ENCODE results near the gene CTNND1.
A peak's percentile ranks its signal among the peaks of the same experiment; 100 is the strongest.

Gene CTNND1

DNA sequence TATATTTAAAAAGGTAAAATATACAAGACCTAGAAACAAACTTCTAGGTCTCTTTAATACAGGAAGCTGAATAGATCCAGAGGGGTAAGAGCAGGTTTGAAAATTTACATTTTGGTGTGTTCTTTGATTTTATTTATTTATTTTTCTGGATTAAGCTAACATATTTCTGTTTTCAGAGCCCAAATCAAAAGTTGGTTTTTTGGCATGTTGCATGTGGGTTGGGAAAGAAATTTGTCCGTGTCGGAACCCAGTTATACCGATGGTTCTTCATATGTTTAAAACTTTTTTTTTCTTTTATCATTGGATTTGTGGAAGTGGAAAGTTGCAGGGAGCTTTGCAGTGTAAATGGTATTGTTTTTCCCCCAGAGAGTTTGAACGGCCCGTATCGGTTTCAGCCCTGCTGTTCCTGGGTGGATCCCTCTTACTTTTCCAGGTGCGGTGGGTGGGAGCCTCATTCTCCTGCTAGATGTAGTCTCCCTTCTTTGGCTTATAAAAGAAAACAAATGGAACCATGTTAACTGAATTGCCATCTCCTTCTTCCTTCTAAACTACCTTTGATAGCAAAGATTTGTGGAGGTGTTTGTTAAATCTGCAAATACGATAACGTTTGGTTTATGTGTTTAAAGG, 746 bp downstream of the CTNND1 start:
- peak; percentile 67 for DNase-seq (ENCODE audit: low spot score)

GRCh38 chr11:57763568-57763967, 2.0 kb downstream of the CTNND1 start:
- DNase-seq (ENCODE audit: low spot score) = peak; percentile 63

DNA sequence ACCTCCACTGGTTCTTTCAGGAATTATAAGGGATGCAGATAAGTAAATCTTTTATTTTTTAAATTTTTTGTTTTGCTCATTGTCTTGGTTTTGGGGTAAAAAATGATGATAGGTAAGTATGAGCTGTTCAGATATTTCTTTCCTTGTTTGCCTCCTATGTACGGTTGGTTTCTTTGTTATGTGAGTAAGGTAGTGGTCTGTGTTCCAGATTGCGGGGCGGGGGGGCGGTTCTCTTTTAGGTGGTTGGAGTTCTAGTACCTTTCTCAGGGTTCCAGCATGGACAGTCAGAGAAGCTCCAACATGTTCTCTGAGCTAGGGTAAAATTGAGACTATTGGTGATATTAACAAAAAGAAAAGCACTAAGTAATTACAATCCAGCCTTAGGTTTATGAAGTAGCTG, 2.4 kb downstream of the CTNND1 start:
- no peak for DNase-seq (ENCODE audit: low spot score)

GRCh38 chr11:57764566-57764965, 3.0 kb downstream of the CTNND1 start:
- DNase-seq (ENCODE audit: low spot score) = no peak

- DNase-seq (ENCODE audit: low spot score) = no peak
Observed at GRCh38 chr11:57764972-57765371, 3.4 kb downstream of the CTNND1 start.

- no peak for DNase-seq (ENCODE audit: low spot score)
Observed at GRCh38 chr11:57770793-57771192, 9.2 kb downstream of the CTNND1 start.

- DNase-seq (ENCODE audit: low spot score) = no peak
Observed at GRCh38 chr11:57771365-57771764, 9.8 kb downstream of the CTNND1 start.

GRCh38 chr11:57772562-57772961, 11.0 kb downstream of the CTNND1 start:
- DNase-seq (ENCODE audit: low spot score) = no peak

GRCh38 chr11:57773026-57773598, 11.5 kb downstream of the CTNND1 start:
- DNase-seq (ENCODE audit: low spot score) = no peak

DNA sequence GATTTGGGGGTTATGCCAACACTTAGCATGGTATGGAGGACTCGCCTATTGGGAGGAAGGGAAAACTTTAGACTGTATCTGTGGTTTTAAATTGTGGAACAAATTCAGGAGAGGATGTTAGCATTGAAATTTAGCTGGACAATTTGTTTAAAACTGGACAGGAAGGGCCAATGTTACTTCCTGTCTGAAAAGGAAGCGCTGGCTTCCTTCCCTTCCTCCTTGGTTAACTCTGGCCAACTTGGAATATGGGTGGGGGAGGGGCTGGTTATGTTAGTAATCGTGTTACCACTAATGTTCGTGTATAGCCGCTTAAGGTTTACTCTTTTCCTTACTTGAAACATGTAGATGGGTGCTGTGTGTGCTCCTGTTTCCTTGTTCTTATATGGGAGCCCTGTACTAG, 13.9 kb downstream of the CTNND1 start:
- DNase-seq (ENCODE audit: low spot score) = no peak

DNA sequence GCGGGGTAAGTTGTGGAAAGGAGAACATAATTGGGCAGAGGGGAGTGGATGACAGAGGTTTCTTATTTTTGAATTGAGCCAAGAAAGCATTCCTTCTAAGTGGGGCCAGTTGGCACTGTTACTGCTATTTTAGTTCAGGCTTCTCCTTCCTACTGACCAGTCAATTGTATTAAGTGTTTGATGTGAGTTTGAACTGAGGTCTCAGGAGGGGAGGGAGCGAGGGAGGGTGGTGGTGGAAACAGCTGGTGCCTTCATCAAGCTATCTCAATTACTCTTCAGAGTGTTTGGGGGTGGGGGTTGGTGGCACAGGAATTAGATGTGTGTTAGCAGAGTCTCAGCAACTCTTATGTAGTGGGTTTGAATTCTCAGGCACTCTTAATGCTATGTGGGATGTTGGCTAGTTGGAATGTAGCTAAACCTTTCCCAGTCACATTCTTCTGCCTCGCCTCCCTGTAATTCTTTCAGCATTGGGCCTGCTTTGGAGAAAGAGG, 14.5 kb downstream of the CTNND1 start:
- DNase-seq (ENCODE audit: low spot score) = no peak

DNA sequence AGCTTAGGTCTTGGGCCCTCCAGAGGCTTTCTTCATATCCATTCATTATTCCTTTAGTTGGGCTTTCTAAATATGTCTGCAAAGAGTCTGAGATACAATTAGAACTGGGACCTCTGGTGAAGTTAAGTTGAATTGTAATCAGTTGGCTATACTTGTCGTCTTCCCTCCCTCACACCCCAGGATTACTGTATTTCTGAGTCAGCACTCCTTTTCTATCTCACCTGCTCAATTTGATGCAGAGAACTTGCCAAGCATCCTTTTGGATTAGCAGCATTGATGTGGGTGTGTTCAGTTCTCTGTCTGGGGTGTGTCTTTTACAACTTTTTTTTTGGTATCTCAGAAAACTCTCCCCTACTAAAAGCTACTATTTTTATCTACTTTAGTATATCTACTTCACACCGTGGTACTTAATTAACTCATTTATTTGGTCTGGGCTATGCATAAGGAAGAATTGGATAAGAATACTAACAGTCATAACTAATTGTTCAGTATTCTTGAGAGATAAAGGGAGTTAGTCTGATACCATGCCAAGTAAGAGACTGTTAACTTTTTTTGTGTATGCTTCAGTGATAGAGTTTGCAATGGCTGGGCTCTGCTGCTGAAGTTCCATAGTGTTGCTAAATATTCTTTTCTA, 15.1 kb downstream of the CTNND1 start:
- no peak for DNase-seq (ENCODE audit: low spot score)

GRCh38 chr11:57777969-57778317, 16.3 kb downstream of the CTNND1 start:
- peak; percentile 88 for DNase-seq (ENCODE audit: low spot score)

DNA sequence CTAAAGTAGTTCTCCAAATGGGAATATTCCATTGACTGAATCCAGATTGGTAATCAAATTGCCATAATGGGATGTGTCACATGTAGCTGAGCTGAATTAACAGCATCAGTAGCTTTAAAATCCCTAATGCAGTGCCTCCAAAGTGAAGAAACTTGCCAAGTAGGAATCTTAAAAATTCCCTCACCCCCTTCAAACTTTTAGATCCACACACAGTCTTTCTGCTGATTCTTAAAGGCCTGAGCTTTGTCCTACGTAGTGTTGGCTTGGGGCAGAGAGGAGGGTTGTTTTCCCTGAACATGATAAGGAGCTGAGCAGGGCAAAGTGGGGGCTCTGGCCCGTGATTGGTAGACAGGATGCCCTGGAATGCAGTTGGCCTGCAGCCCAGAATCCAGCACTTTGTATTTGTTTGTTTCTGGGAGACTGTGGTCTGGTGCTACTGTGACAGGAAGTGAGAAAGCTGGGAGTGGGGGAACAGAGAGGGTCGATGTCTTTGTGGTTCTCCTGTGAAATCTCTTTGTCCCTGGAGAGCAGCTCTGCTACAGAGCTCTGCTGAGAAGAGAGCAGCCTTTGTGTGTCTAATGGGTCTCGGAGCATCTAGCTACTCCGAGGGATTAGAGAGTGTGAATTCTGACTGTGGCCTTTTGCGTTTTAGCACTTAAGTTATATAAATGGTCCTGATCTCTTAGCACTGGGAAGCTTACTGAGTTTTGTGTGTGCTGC, 16.9 kb downstream of the CTNND1 start:
- peak; percentile 92 for DNase-seq (ENCODE audit: low spot score)

- no peak for DNase-seq (ENCODE audit: low spot score)
Observed at GRCh38 chr11:57779276-57779675, 17.7 kb downstream of the CTNND1 start.

GRCh38 chr11:57781529-57781943, 19.9 kb downstream of the CTNND1 start:
- no peak for DNase-seq (ENCODE audit: low spot score)

- DNase-seq (ENCODE audit: low spot score) = no peak
Observed at GRCh38 chr11:57785072-57785471, 23.5 kb downstream of the CTNND1 start.

- no peak for DNase-seq (ENCODE audit: low spot score)
Observed at GRCh38 chr11:57786436-57786835, 24.8 kb downstream of the CTNND1 start.

GRCh38 chr11:57787006-57787604, 25.5 kb downstream of the CTNND1 start:
- DNase-seq (ENCODE audit: low spot score) = no peak

- DNase-seq (ENCODE audit: low spot score) = no peak
Observed at GRCh38 chr11:57787920-57788702, 26.5 kb downstream of the CTNND1 start.

DNA sequence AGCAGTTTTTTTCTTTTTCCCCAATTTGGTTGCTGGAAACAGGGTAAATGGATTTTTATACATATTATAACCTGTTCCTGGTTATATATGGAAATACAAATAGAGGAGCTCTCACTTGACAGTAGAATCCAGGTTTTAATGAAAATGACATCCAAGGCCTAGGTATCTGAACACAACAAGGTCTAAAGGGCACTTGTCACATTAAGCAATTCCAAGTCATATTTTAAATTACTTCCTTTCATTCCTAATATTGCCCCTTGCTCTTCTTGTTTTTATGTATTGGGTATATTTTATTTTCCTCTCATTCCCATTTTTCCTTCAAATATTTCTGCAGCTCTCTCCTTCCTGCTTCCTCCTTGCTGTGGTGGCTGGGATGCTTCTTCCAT, 27.1 kb downstream of the CTNND1 start:
- DNase-seq (ENCODE audit: low spot score) = no peak

All from HuH-7.5 (cell line).